SK-N-SH treated with all-trans-retinoic acid at 6 μM for 48 hours (cell line): ENCODE data around the gene SSNA1.

Experiments used
- ATAC-seq: fragments of 200-7000 bp; cut with Tn5 transposase; 3 replicates; pipeline ENCODE4 v1.9.1; 2020; ENCODE audit warnings: mild to moderate bottlenecking, moderate library complexity
- BACH2 ChIP-seq: fragments of 250-450 bp; sonication (Bioruptor Pico); IDR thresholded peaks from 2 replicates; pipeline ENCODE4 v1.9.0; 2021; ENCODE audit warnings: mild to moderate bottlenecking, borderline replicate concordance
- CSDC2 ChIP-seq: fragments of 250-450 bp; sonication (Bioruptor Pico); IDR thresholded peaks from 2 replicates; pipeline ENCODE4 v1.5.0; 2020; ENCODE audit warnings: mild to moderate bottlenecking, moderate library complexity
- ESRRG ChIP-seq: fragments of 250-450 bp; sonication (Bioruptor Pico); IDR thresholded peaks from 2 replicates; pipeline ENCODE4 v1.6.1; 2021; ENCODE audit warnings: mild to moderate bottlenecking
- GLIS3 ChIP-seq: fragments of 250-450 bp; sonication (Bioruptor Pico); IDR thresholded peaks from 2 replicates; pipeline ENCODE4 v1.5.0; 2020; ENCODE audit warnings: mild to moderate bottlenecking, moderate library complexity
- OSR1 ChIP-seq: fragments of 250-450 bp; sonication (Bioruptor Pico); IDR thresholded peaks from 2 replicates; pipeline ENCODE4 v1.8.0; 2022; ENCODE audit warnings: moderate library complexity, mild to moderate bottlenecking, inconsistent platforms
- PATZ1 ChIP-seq: fragments of 250-450 bp; sonication (Bioruptor Pico); IDR thresholded peaks from 2 replicates; pipeline ENCODE4 v1.8.0; 2020; ENCODE audit warnings: mild to moderate bottlenecking, moderate library complexity, borderline replicate concordance
- RARB ChIP-seq: fragments of 250-450 bp; sonication (Bioruptor Pico); IDR thresholded peaks from 2 replicates; pipeline ENCODE4 v1.8.0; 2021; ENCODE audit warnings: mild to moderate bottlenecking, moderate library complexity
- SNAI2 ChIP-seq: fragments of 250-450 bp; sonication (Bioruptor Pico); IDR thresholded peaks from 2 replicates; pipeline ENCODE4 v1.5.0; 2020; ENCODE audit warnings: mild to moderate bottlenecking, moderate library complexity
- TCF4 ChIP-seq: fragments of 250-450 bp; sonication (Bioruptor Pico); IDR thresholded peaks from 2 replicates; pipeline ENCODE4 v1.8.0; 2021; ENCODE audit warnings: mild to moderate bottlenecking, moderate library complexity, borderline replicate concordance
- TOX ChIP-seq: fragments of 250-450 bp; sonication (Bioruptor Pico); IDR thresholded peaks from 2 replicates; pipeline ENCODE4 v1.8.0; 2021; ENCODE audit warnings: mild to moderate bottlenecking, moderate library complexity, borderline replicate concordance
- TSHZ2 ChIP-seq: fragments of 250-450 bp; sonication (Bioruptor Pico); IDR thresholded peaks from 2 replicates; pipeline ENCODE4 v1.5.0; 2020; ENCODE audit warnings: mild to moderate bottlenecking, moderate library complexity
- ZC3H10 ChIP-seq: fragments of 250-450 bp; sonication (Bioruptor Pico); IDR thresholded peaks from 2 replicates; pipeline ENCODE4 v1.5.1; 2021; ENCODE audit warnings: mild to moderate bottlenecking, moderate library complexity
- ZFP3 ChIP-seq: fragments of 250-450 bp; sonication (Bioruptor Pico); IDR thresholded peaks from 2 replicates; pipeline ENCODE4 v1.5.0; 2020; ENCODE audit warnings: mild to moderate bottlenecking, moderate library complexity
- ZNF565 ChIP-seq: fragments of 450-650 bp; formaldehyde crosslinking; conservative IDR thresholded peaks from 2 replicates; pipeline ENCODE4 v1.5.0; 2020; ENCODE audit warnings: low read depth, mild to moderate bottlenecking, moderate library complexity
- ZNF70 ChIP-seq: fragments of 450-650 bp; formaldehyde crosslinking; IDR thresholded peaks from 2 replicates; pipeline ENCODE4 v1.5.0; 2020; ENCODE audit warnings: mild to moderate bottlenecking, moderate library complexity
- ZNF8 ChIP-seq: fragments of 450-650 bp; formaldehyde crosslinking; IDR thresholded peaks from 2 replicates; pipeline ENCODE4 v1.5.0; 2020; ENCODE audit warnings: mild to moderate bottlenecking, moderate library complexity
- TF ChIP-seq, protein P1 (sequence below): fragments of 250-450 bp; sonication (Bioruptor Pico); IDR thresholded peaks from 2 replicates; pipeline ENCODE4 v1.8.0; 2021; ENCODE audit warnings: low read depth, mild to moderate bottlenecking, moderate library complexity, borderline replicate concordance
- TF ChIP-seq, protein P2 (sequence below): fragments of 250-450 bp; sonication (Bioruptor Pico); IDR thresholded peaks from 2 replicates; pipeline ENCODE4 v1.5.1; 2021; ENCODE audit warnings: mild to moderate bottlenecking, moderate library complexity

The SSNA1 gene

DNA sequence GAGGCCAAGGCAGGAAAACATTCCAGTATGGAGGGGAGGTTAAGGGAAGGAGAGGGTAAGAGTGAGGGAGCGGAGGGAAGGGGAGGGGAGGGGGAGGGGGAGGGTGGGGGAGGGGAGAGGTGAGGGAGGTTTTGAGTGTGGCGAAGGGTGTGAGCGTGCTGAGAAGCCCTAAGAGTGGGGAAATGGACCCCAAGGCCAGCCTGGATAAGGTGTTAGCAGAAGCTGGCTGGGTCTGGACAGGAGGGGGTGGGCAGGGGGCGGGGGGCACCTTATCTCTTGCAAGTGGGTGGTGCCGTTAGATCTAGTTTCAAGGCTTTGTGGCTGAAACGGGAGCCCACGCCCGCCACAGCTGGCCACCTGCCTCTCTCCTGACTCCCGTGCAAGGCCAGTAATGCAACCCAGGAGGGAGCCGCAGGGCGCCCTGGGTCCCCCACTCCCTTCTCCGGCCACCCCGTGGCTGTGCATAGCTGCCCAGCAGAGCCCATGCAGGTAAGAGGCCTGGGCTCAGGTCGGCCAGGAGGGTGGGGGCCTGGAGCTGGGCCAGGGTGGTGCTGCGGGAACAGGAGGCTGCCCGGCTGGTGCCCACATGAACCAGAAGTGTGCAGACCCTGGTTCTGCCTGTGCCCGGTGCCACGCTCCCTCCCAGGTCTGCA, 39.5 kb downstream of the SSNA1 start:
- ATAC-seq, result no peak
- TF ChIP-seq ZNF70 (CRISPR knock-in tag), result no peak
- no peak for TF ChIP-seq SNAI2 (CRISPR knock-in tag)
- TF ChIP-seq ZC3H10 (CRISPR knock-in tag), result no peak
- no peak for TF ChIP-seq ZFP3 (CRISPR knock-in tag)
- no peak for TF ChIP-seq TCF4 (CRISPR knock-in tag)
- TF ChIP-seq OSR1 (CRISPR knock-in tag), result no peak
- TF ChIP-seq ESRRG (CRISPR knock-in tag), result no peak
- TF ChIP-seq TSHZ2 (CRISPR knock-in tag), result no peak
- TF ChIP-seq RARB (CRISPR knock-in tag), result no peak
- TF ChIP-seq, protein P1, sequence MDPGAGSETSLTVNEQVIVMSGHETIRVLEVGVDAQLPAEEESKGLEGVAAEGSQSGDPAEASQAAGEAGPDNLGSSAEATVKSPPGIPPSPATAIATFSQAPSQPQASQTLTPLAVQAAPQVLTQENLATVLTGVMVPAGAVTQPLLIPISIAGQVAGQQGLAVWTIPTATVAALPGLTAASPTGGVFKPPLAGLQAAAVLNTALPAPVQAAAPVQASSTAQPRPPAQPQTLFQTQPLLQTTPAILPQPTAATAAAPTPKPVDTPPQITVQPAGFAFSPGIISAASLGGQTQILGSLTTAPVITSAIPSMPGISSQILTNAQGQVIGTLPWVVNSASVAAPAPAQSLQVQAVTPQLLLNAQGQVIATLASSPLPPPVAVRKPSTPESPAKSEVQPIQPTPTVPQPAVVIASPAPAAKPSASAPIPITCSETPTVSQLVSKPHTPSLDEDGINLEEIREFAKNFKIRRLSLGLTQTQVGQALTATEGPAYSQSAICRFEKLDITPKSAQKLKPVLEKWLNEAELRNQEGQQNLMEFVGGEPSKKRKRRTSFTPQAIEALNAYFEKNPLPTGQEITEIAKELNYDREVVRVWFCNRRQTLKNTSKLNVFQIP (CRISPR knock-in tag), result no peak
- TF ChIP-seq ZNF565 (CRISPR knock-in tag), result no peak
- TF ChIP-seq PATZ1 (CRISPR knock-in tag), result no peak
- no peak for TF ChIP-seq ZNF8 (CRISPR knock-in tag)
- no peak for TF ChIP-seq TOX
- no peak for TF ChIP-seq GLIS3
- TF ChIP-seq CSDC2 (CRISPR knock-in tag), result no peak
- no peak for TF ChIP-seq BACH2

GRCh38 chr9:137228506-137228967, 40.1 kb downstream of the SSNA1 start:
- ATAC-seq, result no peak
- TF ChIP-seq, protein P2, sequence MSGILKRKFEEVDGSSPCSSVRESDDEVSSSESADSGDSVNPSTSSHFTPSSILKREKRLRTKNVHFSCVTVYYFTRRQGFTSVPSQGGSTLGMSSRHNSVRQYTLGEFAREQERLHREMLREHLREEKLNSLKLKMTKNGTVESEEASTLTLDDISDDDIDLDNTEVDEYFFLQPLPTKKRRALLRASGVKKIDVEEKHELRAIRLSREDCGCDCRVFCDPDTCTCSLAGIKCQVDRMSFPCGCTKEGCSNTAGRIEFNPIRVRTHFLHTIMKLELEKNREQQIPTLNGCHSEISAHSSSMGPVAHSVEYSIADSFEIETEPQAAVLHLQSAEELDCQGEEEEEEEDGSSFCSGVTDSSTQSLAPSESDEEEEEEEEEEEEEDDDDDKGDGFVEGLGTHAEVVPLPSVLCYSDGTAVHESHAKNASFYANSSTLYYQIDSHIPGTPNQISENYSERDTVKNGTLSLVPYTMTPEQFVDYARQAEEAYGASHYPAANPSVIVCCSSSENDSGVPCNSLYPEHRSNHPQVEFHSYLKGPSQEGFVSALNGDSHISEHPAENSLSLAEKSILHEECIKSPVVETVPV (CRISPR knock-in tag), result no peak
- TF ChIP-seq CSDC2 (CRISPR knock-in tag), result no peak
- TF ChIP-seq ESRRG (CRISPR knock-in tag), result no peak
- TF ChIP-seq, protein P1 (CRISPR knock-in tag), result no peak
- no peak for TF ChIP-seq OSR1 (CRISPR knock-in tag)
- no peak for TF ChIP-seq TCF4 (CRISPR knock-in tag)
- TF ChIP-seq ZFP3 (CRISPR knock-in tag), result no peak
- TF ChIP-seq TSHZ2 (CRISPR knock-in tag), result no peak
